Upper lobe of left lung (tissue), 6 donors: Measurements from ENCODE around the gene LMNTD2. TPM values are rescaled to one million over a fixed set of nuclear protein-coding genes. Genes with fewer than 3 reads are reported as not detected.

Source experiments
- ATAC-seq, 2 donors: fragments of 200-7000 bp; cut with Tn5 transposase; one replicate each; pipeline ENCODE4 v1.9.1; 2022; ENCODE audit warnings: mild to moderate bottlenecking in 2 of 2, moderate library complexity in 2 of 2; ENCODE audit not compliant: low FRiP score in 2 of 2
- DNase-seq, 2 donors: peaks; one replicate each; pipeline ENCODE4 v3.0.0-alpha.2; 2019 to 2020
- H3K27ac ChIP-seq, 4 donors: fragments of 200-600 bp; sonication (generic); one replicate each; pipeline ENCODE4 v1.5.1; 2016 to 2019
- H3K27me3 ChIP-seq, 4 donors: fragments of 200-600 bp; sonication (generic); one replicate each; pipeline ENCODE4 v1.5.1; 2017 to 2019
- H3K36me3 ChIP-seq, 4 donors: fragments of 200-600 bp; sonication (generic); one replicate each; pipeline ENCODE4 v1.5.1; 2016 to 2019
- H3K4me1 ChIP-seq, 4 donors: fragments of 200-600 bp; sonication (generic); one replicate each; pipeline ENCODE4 v1.5.1; 2018 to 2019
- H3K4me3 ChIP-seq, 4 donors: fragments of 200-600 bp; sonication (generic); one replicate each; pipeline ENCODE4 v1.5.1; 2017 to 2019; ENCODE audit warnings: mild to moderate bottlenecking in 2 of 4, moderate library complexity in 1 of 4
- H3K9me3 ChIP-seq, 4 donors: fragments of 200-600 bp; sonication (generic); one replicate each; pipeline ENCODE4 v1.5.1; 2018 to 2019
- EP300 ChIP-seq, 4 donors: sonication (generic); formaldehyde crosslinking; IDR thresholded peaks; one replicate each; pipeline ENCODE4 v1.5.1; 2017; ENCODE audit warnings: antibody characterized with exemption in 4 of 4, control low read depth in 2 of 4
- POLR2A ChIP-seq, 4 donors: fragments of 450-650 bp; IDR thresholded peaks; one replicate each; pipeline ENCODE4 v1.5.1; 2016 to 2017; ENCODE audit warnings: antibody characterized with exemption in 4 of 4, mild to moderate bottlenecking in 2 of 4
- POLR2AphosphoS5 ChIP-seq, 2 donors: sonication (generic); formaldehyde crosslinking; IDR thresholded peaks; one replicate each; pipeline ENCODE4 v1.5.1; 2017; ENCODE audit warnings: antibody characterized with exemption in 2 of 2
- whole genome bisulfite sequencing, 2 donors: methylation state at CpG; one replicate each; pipeline ENCODE4 v1.1.5; 2017 to 2018; 5-methylcytosine and 5-hydroxymethylcytosine counted together
- total RNA-seq, 6 donors: library from RNA; depleted of rRNA in 4 of 6; stranded (reverse); fragments of >200 nt in 4 of 6; gene quantifications; one replicate each; pipeline versions ENCODE4 v1.1.0 to v1.2.1, GENCODE V29; 2016 to 2021
- TF ChIP-seq, protein P1 (sequence below), 6 experiments: fragments of 450-650 bp in 4 of 6; fragments of 200-600 bp in 2 of 6; sonication (generic) in 2 of 6; IDR thresholded peaks; one replicate each; pipeline ENCODE4 v1.5.1; 2016 to 2019; ENCODE audit warnings: antibody characterized with exemption in 6 of 6
- donor health status: DM: no; HTN: no; CAD: no; lungs with moderate emphysema.
- donor health status: DM: no; HTN: yes; CAD: no; lungs with severe emphysema.

The LMNTD2 gene
- total RNA-seq, 6 donors from 2014 or later: 4.6 to 32.5 (median 6.7) TPM

DNA sequence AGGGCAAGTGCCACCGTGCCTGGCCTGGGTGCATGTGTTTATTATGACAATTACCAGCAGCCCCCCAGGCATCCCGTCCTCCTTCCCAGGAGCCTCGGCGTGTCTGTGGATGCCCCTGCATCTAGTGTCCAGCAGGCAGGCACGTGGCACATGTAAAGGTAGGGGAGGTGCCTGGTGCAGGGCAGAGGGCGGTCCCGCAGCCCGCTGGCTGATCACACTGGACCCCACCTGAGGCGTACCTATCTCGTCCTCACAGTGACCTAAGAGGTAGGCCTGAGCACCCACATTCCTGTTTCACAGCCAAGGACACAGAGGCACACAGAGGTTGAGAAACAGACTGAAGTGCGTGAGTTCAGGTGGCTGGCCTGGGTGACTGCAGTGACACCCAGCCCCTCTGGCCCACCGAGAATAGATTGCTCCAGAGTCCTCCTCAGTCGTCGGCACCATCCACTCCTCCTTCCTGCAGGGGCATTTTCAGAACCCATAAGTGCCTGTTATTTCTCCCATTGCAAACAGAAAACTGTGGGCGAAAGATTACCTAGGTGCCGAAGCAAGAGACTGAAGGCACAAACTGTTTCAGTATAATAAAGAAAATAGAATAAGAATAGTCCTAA lies 12.7 kb upstream of the LMNTD2 start:
- peak; percentile 73 to 81 for DNase-seq
- peak overlapping the region in 3 of 4 donors; percentile 26 to 60 (median 46) for H3K27ac ChIP-seq

DNA sequence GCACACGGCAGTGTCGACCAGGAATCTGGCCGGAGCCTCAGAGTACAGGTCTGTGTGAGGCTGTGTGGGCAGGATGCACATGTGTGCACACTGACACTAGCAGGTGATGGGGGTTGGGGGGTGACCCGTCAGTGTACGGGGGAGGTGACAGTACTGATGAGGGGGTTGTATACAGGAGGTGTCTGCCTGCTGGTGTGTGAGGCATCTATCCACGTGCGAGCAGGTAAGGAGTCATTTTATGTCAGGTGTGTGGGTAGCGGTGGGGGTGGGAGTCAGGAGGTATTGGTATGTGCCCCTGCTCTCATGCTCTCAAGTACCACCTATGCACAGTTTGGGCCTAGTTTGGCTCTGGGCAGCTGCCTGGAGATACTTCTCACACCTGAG lies 11.3 kb upstream of the LMNTD2 start:
- Histone ChIP-seq H3K9me3 (no peaks in the 10 kb centered on the region), H3K4me3 (no peak overlapping the region), H3K4me1 (peaks cover 30 to 49% (median 36%) of the 10 kb centered on the region in 4 donors), H3K36me3 (no peaks in the 10 kb centered on the region), H3K27ac (no peak overlapping the region), H3K27me3 (no peaks in the 10 kb centered on the region)
- WGBS, 2 donors: 41 to 75% methylated on average over 3 to 8 of the region's 8 CpGs
- DNase-seq: no peak
- ATAC-seq: no peak
- no peak for TF ChIP-seq POLR2A (IDR thresholded peaks at IDR 0.05)
- no peak for TF ChIP-seq EP300 (IDR thresholded peaks at IDR 0.05)
- TF ChIP-seq POLR2AphosphoS5 (IDR thresholded peaks at IDR 0.05): no peak
- TF ChIP-seq, protein P1, sequence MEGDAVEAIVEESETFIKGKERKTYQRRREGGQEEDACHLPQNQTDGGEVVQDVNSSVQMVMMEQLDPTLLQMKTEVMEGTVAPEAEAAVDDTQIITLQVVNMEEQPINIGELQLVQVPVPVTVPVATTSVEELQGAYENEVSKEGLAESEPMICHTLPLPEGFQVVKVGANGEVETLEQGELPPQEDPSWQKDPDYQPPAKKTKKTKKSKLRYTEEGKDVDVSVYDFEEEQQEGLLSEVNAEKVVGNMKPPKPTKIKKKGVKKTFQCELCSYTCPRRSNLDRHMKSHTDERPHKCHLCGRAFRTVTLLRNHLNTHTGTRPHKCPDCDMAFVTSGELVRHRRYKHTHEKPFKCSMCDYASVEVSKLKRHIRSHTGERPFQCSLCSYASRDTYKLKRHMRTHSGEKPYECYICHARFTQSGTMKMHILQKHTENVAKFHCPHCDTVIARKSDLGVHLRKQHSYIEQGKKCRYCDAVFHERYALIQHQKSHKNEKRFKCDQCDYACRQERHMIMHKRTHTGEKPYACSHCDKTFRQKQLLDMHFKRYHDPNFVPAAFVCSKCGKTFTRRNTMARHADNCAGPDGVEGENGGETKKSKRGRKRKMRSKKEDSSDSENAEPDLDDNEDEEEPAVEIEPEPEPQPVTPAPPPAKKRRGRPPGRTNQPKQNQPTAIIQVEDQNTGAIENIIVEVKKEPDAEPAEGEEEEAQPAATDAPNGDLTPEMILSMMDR (IDR thresholded peaks at IDR 0.05): no peak

More for the DNA sequence above, 12.7 kb upstream of the LMNTD2 start:
- Histone ChIP-seq H3K36me3 (no peaks in the 10 kb centered on the region), H3K4me1 (peaks cover 36 to 51% (median 39%) of the 10 kb centered on the region in 4 donors), H3K27me3 (no peaks in the 10 kb centered on the region), H3K9me3 (no peaks in the 10 kb centered on the region), H3K4me3 (no peak overlapping the region)
- peak in 1 of 2 donors; percentile 17 for ATAC-seq
- 69 to 86% methylated on average over 9 to 16 of the region's 16 CpGs for WGBS, 2 donors
- TF ChIP-seq POLR2A (IDR thresholded peaks at IDR 0.05) (no peak), EP300 (IDR thresholded peaks at IDR 0.05) (no peak), POLR2AphosphoS5 (IDR thresholded peaks at IDR 0.05) (no peak)
- TF ChIP-seq, protein P1 (IDR thresholded peaks at IDR 0.05): no peak

DNA sequence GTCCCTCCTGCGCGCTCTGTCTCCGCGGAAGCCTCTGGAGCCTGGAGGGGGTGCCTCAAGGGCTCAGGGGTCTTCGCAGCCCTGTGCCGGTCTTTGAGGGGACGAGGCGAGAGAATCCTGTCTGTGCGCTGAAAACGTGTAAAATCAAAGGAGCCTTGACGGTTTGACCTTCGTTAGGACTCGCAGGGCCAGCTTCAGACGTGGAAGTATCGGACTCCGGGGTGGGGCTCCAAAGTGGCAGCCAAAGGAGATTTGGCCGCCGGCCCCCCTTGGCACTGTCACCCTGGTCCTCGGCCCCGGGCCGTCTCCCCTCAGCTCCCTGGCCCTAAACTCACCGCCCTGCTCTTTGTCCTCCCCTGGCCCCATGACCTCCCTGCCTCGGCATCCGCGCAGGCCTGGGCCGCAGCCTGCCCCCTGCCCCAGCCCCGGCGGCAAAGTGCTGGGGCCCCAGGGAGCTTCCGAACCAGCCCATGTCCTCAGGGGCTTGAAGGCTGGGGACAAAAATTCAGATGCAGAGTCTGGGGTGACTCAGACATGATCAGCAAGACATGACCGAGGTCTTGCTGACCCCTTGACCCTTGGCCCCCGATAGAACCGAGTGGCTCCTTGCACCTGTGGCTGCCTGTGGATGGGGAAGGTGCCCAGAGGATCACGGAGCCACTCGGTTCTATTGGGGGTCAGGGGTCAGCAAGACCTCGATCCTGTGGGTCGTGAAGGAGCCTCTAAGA lies 8.8 kb upstream of the LMNTD2 start:
- Histone ChIP-seq H3K9me3 (no peaks in the 10 kb centered on the region), H3K27me3 (no peaks in the 10 kb centered on the region), H3K4me3 (peak overlapping the region; percentile 58 to 79 (median 76)), H3K36me3 (no peaks in the 10 kb centered on the region), H3K4me1 (peaks cover 18 to 38% (median 29%) of the 10 kb centered on the region in 4 donors), H3K27ac (peak overlapping the region; percentile 83 to 88 (median 84))
- TF ChIP-seq EP300 (IDR thresholded peaks at IDR 0.05) (no peak), POLR2AphosphoS5 (IDR thresholded peaks at IDR 0.05) (no peak), POLR2A (IDR thresholded peaks at IDR 0.05) (no peak)
- TF ChIP-seq, protein P1 (IDR thresholded peaks at IDR 0.05): no peak
- ATAC-seq (no peak), DNase-seq (peak in 1 of 2 donors; percentile 86)
- WGBS, 2 donors: 47 to 71% methylated on average over 10 to 36 of the region's 36 CpGs

DNA sequence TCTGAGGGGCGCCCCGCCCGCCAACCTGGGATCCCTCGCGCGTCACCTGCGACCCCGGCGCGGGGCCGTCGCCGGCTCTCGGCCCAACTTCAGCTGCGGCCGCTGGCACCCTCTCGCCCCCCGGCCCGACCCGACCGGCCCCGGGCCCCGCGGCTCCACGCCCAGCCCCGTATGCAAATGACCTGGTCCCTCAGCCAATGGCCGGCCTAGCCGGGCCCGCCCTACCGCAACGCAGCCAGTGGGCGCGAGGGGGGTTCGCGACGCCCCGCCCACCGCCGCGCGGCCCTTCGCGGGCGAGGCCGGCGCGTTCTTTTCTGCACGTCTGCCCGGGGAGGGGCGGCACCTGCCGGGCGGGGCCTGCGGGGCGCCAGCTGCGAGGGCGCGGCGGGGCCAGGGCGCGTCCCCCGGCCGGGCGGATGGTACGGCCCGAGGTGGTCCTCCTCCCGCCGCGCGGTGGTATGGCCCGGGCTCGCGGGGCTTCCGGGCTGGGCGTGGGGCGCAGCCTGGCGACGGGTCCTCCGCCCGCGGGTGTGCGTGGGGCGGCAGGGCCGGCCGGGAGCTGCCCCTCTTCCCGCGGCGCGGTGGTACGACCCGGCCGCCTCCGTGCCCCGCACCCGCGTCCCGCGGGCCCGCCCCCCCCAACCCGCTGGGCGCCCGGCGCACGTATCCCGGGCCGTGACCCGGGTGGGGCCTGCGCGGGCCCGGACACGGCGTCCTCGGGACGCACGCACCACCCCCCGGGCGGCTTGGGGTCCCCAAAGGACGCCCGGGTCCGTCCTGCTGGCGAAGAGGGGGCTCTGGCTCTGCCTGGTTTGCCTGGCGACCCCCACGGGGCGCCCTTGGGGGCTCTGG lies 8.0 kb upstream of the LMNTD2 start:
- Histone ChIP-seq H3K36me3 (peaks cover 0 to 5% (median 0%) of the 10 kb centered on the region in 4 donors), H3K27ac (peak overlapping the region; percentile 83 to 88 (median 84)), H3K27me3 (no peaks in the 10 kb centered on the region), H3K9me3 (no peaks in the 10 kb centered on the region), H3K4me3 (peak overlapping the region; percentile 58 to 79 (median 76)), H3K4me1 (peaks cover 16 to 40% (median 30%) of the 10 kb centered on the region in 4 donors)
- ATAC-seq (peak; percentile 93 to 95), DNase-seq (peak; percentile 95 to 99)
- WGBS, 2 donors: 6% methylated on average over 21 of the region's 123 CpGs; no CpG with 5 or more reads in 1 of the 2 donors
- TF ChIP-seq, protein P1 (IDR thresholded peaks at IDR 0.05): peak in 4 of 6 experiments; percentile 28 to 47 (median 34)
- no peak for TF ChIP-seq EP300 (IDR thresholded peaks at IDR 0.05)
- peak in 2 of 4 donors; percentile 59 to 78 for TF ChIP-seq POLR2A (IDR thresholded peaks at IDR 0.05)
- peak; percentile 11 to 36 for TF ChIP-seq POLR2AphosphoS5 (IDR thresholded peaks at IDR 0.05)
